Adrenal gland (tissue), 12 donors: ENCODE results near the gene MRPS18B. TPM values are rescaled to one million over a fixed set of nuclear protein-coding genes. Genes with fewer than 3 reads are reported as not detected.
"Not testable (repeated sequence)": the region's sequence is repeated elsewhere in the genome, so short reads cannot be mapped to it uniquely, and the experiment has no call there.

Experiments used
- DNase-seq, 7 donors: peaks; one replicate each; pipeline ENCODE4 v3.0.0-alpha.2; 2019 to 2020
- H3K27ac ChIP-seq, 5 donors: fragments of 200-600 bp; sonication (generic) in 4 of 5; 1 replicate in 3 of 5; 2 replicates in 2 of 5; pipeline versions ENCODE4 v1.5.1 to v1.8.0; 2016 to 2020; ENCODE audit warnings: mild to moderate bottlenecking in 1 of 5
- H3K27me3 ChIP-seq: fragments of 200-600 bp; 2 replicates; pipeline ENCODE4 v1.8.0; 2021
- H3K36me3 ChIP-seq, 2 donors: fragments of 200-600 bp; replicated peaks in 1 of 2; 1 replicate in 1 of 2; 2 replicates in 1 of 2; pipeline versions ENCODE4 v1.5.1 to v1.8.0; 2018 to 2022
- H3K4me1 ChIP-seq, 2 donors: fragments of 200-600 bp; replicated peaks in 1 of 2; 1 replicate in 1 of 2; 2 replicates in 1 of 2; pipeline versions ENCODE4 v1.5.1 to v1.8.0; 2018 to 2021
- H3K4me3 ChIP-seq, 4 donors: fragments of 200-600 bp; sonication (generic) in 3 of 4; one replicate each; pipeline ENCODE4 v1.5.1; 2016 to 2018
- H3K9me3 ChIP-seq, 3 donors: fragments of 200-600 bp; sonication (generic) in 1 of 3; replicated peaks in 1 of 3; 1 replicate in 2 of 3; 2 replicates in 1 of 3; pipeline versions ENCODE4 v1.5.1 to v1.8.0; 2016 to 2021
- POLR2A ChIP-seq, 2 donors: fragments of 450-650 bp; IDR thresholded peaks; one replicate each; pipeline ENCODE4 v1.6.1; 2017; ENCODE audit warnings: antibody characterized with exemption in 2 of 2, mild to moderate bottlenecking in 2 of 2, moderate library complexity in 1 of 2
- WGBS, 4 donors: extraction: QIAGEN DNeasy Blood & Tissue Kit in 2 of 4; methylation state at CpG; one replicate each; pipeline versions ENCODE4 v1.1.5 to v1.1.7; 2013 to 2017; 5-methylcytosine and 5-hydroxymethylcytosine counted together
- intact Hi-C, 2 donors: fragments of 100-400 bp; cut with DNase I; formaldehyde crosslinking; loops; one replicate each; pipeline versions ENCODE4 v1.14.1 to v1.15.0; 2022 to 2023
- polyA plus RNA-seq, 3 donors: library from polyadenylated mRNA; stranded (reverse); fragments of 200-250 nt in 2 of 3; fragments of 350-450 nt in 1 of 3; fragmentation: Illumina TruSeq in 1 of 3; extraction: RNeasy Lipid Tissue Mini Kit (QIAGEN cat#74804) in 1 of 3; gene quantifications; one replicate each; pipeline ENCODE4 v1.2.3, GENCODE V29; 2013 to 2014
- total RNA-seq, 9 donors: library from RNA; depleted of rRNA in 4 of 9; stranded (reverse); fragments of >200 nt in 4 of 9; fragments of 120-200 nt in 1 of 9; fragmentation: NEBNext Ultra II Directional in 1 of 9; extraction: Animal tissue kit (Norgen Biotek cat#: 25700) in 1 of 9; gene quantifications; one replicate each; pipeline versions ENCODE4 v1.1.0 to v1.2.4, GENCODE V29; 2013 to 2023
- TF ChIP-seq, protein P1 (sequence below), 6 experiments: fragments of 450-650 bp in 4 of 6; fragments of 200-600 bp in 2 of 6; sonication (generic) in 1 of 6; IDR thresholded peaks; 1 replicate in 5 of 6; 2 replicates in 1 of 6; pipeline versions ENCODE4 v1.5.1 to v1.8.0; 2016 to 2021; ENCODE audit warnings: antibody characterized with exemption in 6 of 6, mild to moderate bottlenecking in 2 of 6, moderate library complexity in 1 of 6
- donor health status: healthy with polysubstance abuse.
- donor health status: Bipolar disorder and iron deficiency.
- donor health status: DM: yes; HTN: yes; CAD: no.
- donor health status: DM: no; HTN: no; CAD: no.
- donor health status: DM: no; HTN: no; CAD: no.
- donor health status: DM: yes; HTN: yes; CAD: no.

Gene MRPS18B
- total and polyA plus RNA-seq, 12 donors: 43.0 to 105 (median 74.8) TPM

DNA sequence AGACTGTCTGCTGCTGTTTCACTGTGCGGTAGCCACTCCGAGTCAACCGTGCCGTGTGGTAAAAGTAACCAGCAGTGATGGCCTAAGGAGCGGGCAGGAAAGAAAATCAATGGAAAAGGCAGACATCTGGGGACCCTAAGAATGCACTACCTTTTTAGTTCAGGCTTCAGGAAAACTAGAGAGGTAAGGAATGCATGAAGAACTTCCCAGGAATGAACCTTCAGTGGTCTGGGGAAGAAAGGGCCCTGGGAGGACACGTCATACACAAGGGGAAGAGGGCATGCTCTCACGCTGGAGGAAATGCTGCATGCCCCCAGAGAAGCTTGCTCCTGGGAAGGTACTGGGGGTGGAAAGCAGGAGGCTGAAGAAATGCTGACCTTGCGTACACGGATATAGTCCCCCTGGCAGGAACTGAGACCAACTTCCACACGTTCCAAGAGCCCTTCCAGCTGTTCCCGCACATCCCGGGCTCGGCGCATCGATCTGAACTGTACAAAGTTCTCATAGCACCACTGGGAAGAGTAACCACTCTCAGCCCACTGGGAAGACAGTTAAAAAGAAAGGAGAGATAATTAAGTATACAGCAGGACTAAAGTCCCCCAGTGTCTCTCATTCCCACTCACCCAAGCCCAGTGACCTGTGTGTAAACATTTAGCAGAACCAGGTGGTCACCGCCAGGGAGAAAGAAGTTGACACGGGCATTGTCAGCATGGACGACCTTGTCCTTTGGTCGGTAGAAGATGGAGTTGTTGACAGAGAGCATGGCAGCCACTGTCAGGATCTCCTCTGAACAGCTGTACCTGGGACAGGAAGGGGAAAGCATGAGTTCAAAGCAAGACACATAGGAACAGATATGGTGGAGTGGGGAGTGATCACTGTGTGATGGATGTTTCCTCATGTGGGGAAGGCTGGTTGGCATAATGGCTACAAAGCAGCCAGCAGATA, 37.4 kb downstream of the MRPS18B start:
- intact Hi-C loops: no loop called here
- Histone ChIP-seq H3K36me3 (peaks cover 0 to 94% of the 10 kb centered on the region in 2 donors), H3K27ac (no peak overlapping the region), H3K27me3 (no peaks in the 10 kb centered on the region), H3K4me3 (no peak overlapping the region), H3K9me3 (no peaks in the 10 kb centered on the region), H3K4me1 (peaks cover 0 to 5% of the 10 kb centered on the region in 2 donors)
- DNase-seq: no peak
- 83 to 88% (median 85%) methylated on average over 19 of the region's 19 CpGs for WGBS, 4 donors
- TF ChIP-seq POLR2A (IDR thresholded peaks at IDR 0.05): no peak
- TF ChIP-seq, protein P1, sequence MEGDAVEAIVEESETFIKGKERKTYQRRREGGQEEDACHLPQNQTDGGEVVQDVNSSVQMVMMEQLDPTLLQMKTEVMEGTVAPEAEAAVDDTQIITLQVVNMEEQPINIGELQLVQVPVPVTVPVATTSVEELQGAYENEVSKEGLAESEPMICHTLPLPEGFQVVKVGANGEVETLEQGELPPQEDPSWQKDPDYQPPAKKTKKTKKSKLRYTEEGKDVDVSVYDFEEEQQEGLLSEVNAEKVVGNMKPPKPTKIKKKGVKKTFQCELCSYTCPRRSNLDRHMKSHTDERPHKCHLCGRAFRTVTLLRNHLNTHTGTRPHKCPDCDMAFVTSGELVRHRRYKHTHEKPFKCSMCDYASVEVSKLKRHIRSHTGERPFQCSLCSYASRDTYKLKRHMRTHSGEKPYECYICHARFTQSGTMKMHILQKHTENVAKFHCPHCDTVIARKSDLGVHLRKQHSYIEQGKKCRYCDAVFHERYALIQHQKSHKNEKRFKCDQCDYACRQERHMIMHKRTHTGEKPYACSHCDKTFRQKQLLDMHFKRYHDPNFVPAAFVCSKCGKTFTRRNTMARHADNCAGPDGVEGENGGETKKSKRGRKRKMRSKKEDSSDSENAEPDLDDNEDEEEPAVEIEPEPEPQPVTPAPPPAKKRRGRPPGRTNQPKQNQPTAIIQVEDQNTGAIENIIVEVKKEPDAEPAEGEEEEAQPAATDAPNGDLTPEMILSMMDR (IDR thresholded peaks at IDR 0.05): no peak

GRCh38 chr6:30655743-30656094, 38.1 kb downstream of the MRPS18B start:
- Histone ChIP-seq H3K27me3 (no peaks in the 10 kb centered on the region), H3K4me1 (peaks cover 0 to 5% of the 10 kb centered on the region in 2 donors), H3K27ac (no peak overlapping the region), H3K36me3 (peaks cover 0 to 99% of the 10 kb centered on the region in 2 donors), H3K4me3 (no peak overlapping the region), H3K9me3 (no peaks in the 10 kb centered on the region)
- intact Hi-C loops: no loop called here
- WGBS, 4 donors: 78 to 88% (median 81%) methylated on average over 3 of the region's 3 CpGs
- no peak for DNase-seq
- TF ChIP-seq, protein P1 (IDR thresholded peaks at IDR 0.05): no peak
- TF ChIP-seq POLR2A (IDR thresholded peaks at IDR 0.05): no peak

DNA sequence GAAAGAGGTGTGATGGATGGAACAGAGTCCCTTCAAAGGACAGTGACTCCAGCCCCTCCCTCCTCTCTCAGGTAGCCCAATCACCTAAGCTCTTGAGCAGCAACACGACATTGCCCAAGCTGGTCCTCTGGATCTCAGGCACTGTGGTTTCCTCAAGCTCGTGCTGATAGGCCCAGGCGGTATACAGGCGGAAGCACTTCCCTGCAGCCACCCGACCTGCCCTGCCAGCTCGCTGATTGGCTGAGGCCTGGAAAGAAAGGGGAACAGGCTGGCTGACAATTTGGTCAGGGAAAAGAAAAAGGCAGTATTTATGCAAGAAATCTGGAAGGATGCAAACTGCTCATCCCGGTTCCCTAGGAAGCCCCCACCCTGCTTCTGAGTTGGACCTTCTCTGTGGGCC, 38.9 kb downstream of the MRPS18B start:
- intact Hi-C loops: no loop called here
- 57 to 74% (median 69%) methylated on average over 7 of the region's 7 CpGs for WGBS, 4 donors
- H3K36me3 ChIP-seq: peaks cover 0 to 99% of the 10 kb centered on the region in 2 donors

GRCh38 chr6:30657454-30657853, 39.8 kb downstream of the MRPS18B start:
- intact Hi-C loops: no loop called here

More for the DNA sequence above, 38.9 kb downstream of the MRPS18B start:
- Histone ChIP-seq H3K4me3 (no peak overlapping the region), H3K9me3 (no peaks in the 10 kb centered on the region), H3K4me1 (peaks cover 0 to 5% of the 10 kb centered on the region in 2 donors), H3K27me3 (no peaks in the 10 kb centered on the region), H3K27ac (no peak overlapping the region)
- no peak for TF ChIP-seq POLR2A (IDR thresholded peaks at IDR 0.05)
- TF ChIP-seq, protein P1 (IDR thresholded peaks at IDR 0.05): no peak
- DNase-seq: peak in 2 of 7 donors; percentile 23 to 36

DNA sequence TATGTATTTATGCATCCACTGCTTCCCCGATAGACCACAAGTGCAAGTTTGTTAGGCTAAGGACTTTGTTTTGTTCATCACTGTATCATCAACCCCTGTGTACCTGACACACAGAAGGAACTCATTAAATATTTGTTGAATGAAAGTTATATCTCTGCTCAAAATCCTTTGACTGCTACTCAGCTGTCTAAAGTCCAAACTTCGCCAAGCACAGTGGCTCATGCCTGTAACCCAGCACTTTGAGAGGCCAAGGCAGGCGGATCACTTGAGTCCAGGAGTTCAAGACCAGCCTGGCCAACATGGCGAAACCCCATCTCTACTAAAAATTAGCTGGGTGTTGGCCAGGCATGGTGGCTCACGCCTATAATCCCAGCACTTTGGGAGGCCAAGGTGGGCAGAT, 40.3 kb downstream of the MRPS18B start:
- WGBS, 4 donors: 94 to 95% (median 95%) methylated on average over 5 of the region's 5 CpGs
- peaks cover 0 to 99% of the 10 kb centered on the region in 2 donors for H3K36me3 ChIP-seq

More at GRCh38 chr6:30657454-30657853, 39.8 kb downstream of the MRPS18B start:
- H3K27me3 ChIP-seq: no peaks in the 10 kb centered on the region
- H3K27ac ChIP-seq: no peak overlapping the region
- no peaks in the 10 kb centered on the region for H3K9me3 ChIP-seq
- peaks cover 0 to 5% of the 10 kb centered on the region in 2 donors for H3K4me1 ChIP-seq
- TF ChIP-seq POLR2A (IDR thresholded peaks at IDR 0.05): no peak
- TF ChIP-seq, protein P1 (IDR thresholded peaks at IDR 0.05): no peak
- H3K36me3 ChIP-seq: peaks cover 0 to 99% of the 10 kb centered on the region in 2 donors
- no peak overlapping the region for H3K4me3 ChIP-seq
- DNase-seq: no peak

More for the DNA sequence above, 40.3 kb downstream of the MRPS18B start:
- H3K27ac ChIP-seq, H3K4me3 ChIP-seq, DNase-seq, intact Hi-C loops, H3K4me1 ChIP-seq, H3K9me3 ChIP-seq, H3K27me3 ChIP-seq: not testable (repeated sequence)
